ENCODE data around the gene SULT4A1. TPM values are rescaled to one million over a fixed set of nuclear protein-coding genes. Genes with fewer than 3 reads are reported as not detected.

SULT4A1 gene
- total and polyA plus RNA-seq, 3 experiments from 2014 or later = not detected

- Mint-ChIP-seq H3K4me1 (peaks cover 0 to 5% (median 0%) of the 10 kb centered on the region in 3 donors), H3K36me3 (no peaks in the 10 kb centered on the region), H3K27me3 (peaks cover 51 to 55% of the 10 kb centered on the region in 2 donors), H3K4me3 (no peak overlapping the region), H3K27ac (no peak overlapping the region), H3K9me3 (no peaks in the 10 kb centered on the region)
- H3K36me3 ChIP-seq (ENCODE audit: insufficient read depth, low read length) = no peaks in the 10 kb centered on the region
- H3K27me3 ChIP-seq (ENCODE audit: insufficient read depth, low read length, poor library complexity, severe bottlenecking) = peaks cover 16% of the 10 kb centered on the region
- CTCF ChIA-PET = no interaction called here
- DNase-seq = no peak
- POLR2A ChIA-PET = no interaction called here
- no peak overlapping the region for H3K27ac ChIP-seq (ENCODE audit: low read depth, low read length)
- no peaks in the 10 kb centered on the region for H3K9me3 ChIP-seq (ENCODE audit: low read length)
- no peak overlapping the region for H3K4me3 ChIP-seq (ENCODE audit: low read length)
- no peaks in the 10 kb centered on the region for H3K4me1 ChIP-seq (ENCODE audit: insufficient read depth, low read length)
Measured at GRCh38 chr22:43890901-43891331, 28.6 kb upstream of the SULT4A1 start.

- ChIA-PET CTCF (no interaction called here), POLR2A (no interaction called here)
- H3K4me3 Mint-ChIP-seq = no peak overlapping the region
- H3K36me3 Mint-ChIP-seq = no peaks in the 10 kb centered on the region
- H3K4me3 ChIP-seq (ENCODE audit: low read length) = no peak overlapping the region
- peaks cover 46 to 56% of the 10 kb centered on the region in 2 donors for H3K27me3 Mint-ChIP-seq
- no peaks in the 10 kb centered on the region for H3K9me3 Mint-ChIP-seq
- peaks cover 16% of the 10 kb centered on the region for H3K27me3 ChIP-seq (ENCODE audit: insufficient read depth, low read length, poor library complexity, severe bottlenecking)
- H3K4me1 ChIP-seq (ENCODE audit: insufficient read depth, low read length) = no peaks in the 10 kb centered on the region
- no peak overlapping the region for H3K27ac ChIP-seq (ENCODE audit: low read depth, low read length)
- no peak overlapping the region for H3K27ac Mint-ChIP-seq
- peaks cover 0 to 8% (median 3%) of the 10 kb centered on the region in 3 donors for H3K4me1 Mint-ChIP-seq
- H3K36me3 ChIP-seq (ENCODE audit: insufficient read depth, low read length) = no peaks in the 10 kb centered on the region
- no peak for DNase-seq
- H3K9me3 ChIP-seq (ENCODE audit: low read length) = no peaks in the 10 kb centered on the region
Measured at GRCh38 chr22:43889860-43890253, 27.5 kb upstream of the SULT4A1 start.

GRCh38 chr22:43889201-43889859 is 27.0 kb upstream of the SULT4A1 start:
- Mint-ChIP-seq H3K9me3 (no peaks in the 10 kb centered on the region), H3K27me3 (peaks cover 46 to 59% of the 10 kb centered on the region in 2 donors), H3K4me1 (peaks cover 0 to 14% (median 8%) of the 10 kb centered on the region in 3 donors), H3K36me3 (no peaks in the 10 kb centered on the region), H3K4me3 (no peak overlapping the region), H3K27ac (no peak overlapping the region)
- Histone ChIP-seq H3K27ac (ENCODE audit: low read depth, low read length) (no peak overlapping the region), H3K27me3 (ENCODE audit: insufficient read depth, low read length, poor library complexity, severe bottlenecking) (peaks cover 16% of the 10 kb centered on the region), H3K36me3 (ENCODE audit: insufficient read depth, low read length) (no peaks in the 10 kb centered on the region), H3K9me3 (ENCODE audit: low read length) (no peaks in the 10 kb centered on the region), H3K4me1 (ENCODE audit: insufficient read depth, low read length) (no peaks in the 10 kb centered on the region), H3K4me3 (ENCODE audit: low read length) (no peak overlapping the region)
- ChIA-PET CTCF (no interaction called here), POLR2A (no interaction called here)
- DNase-seq = no peak

- no peak overlapping the region for H3K4me3 ChIP-seq (ENCODE audit: low read length)
- ChIA-PET POLR2A (no interaction called here), CTCF (no interaction called here)
- peaks cover 13% of the 10 kb centered on the region for H3K27me3 ChIP-seq (ENCODE audit: insufficient read depth, low read length, poor library complexity, severe bottlenecking)
- no peaks in the 10 kb centered on the region for H3K9me3 Mint-ChIP-seq
- no peaks in the 10 kb centered on the region for H3K9me3 ChIP-seq (ENCODE audit: low read length)
- DNase-seq = no peak
- peaks cover 0 to 18% (median 9%) of the 10 kb centered on the region in 3 donors for H3K4me1 Mint-ChIP-seq
- H3K27me3 Mint-ChIP-seq = peaks cover 40 to 56% of the 10 kb centered on the region in 2 donors
- no peaks in the 10 kb centered on the region for H3K36me3 ChIP-seq (ENCODE audit: insufficient read depth, low read length)
- H3K4me1 ChIP-seq (ENCODE audit: insufficient read depth, low read length) = no peaks in the 10 kb centered on the region
- H3K4me3 Mint-ChIP-seq = no peak overlapping the region
- H3K27ac ChIP-seq (ENCODE audit: low read depth, low read length) = no peak overlapping the region
- H3K27ac Mint-ChIP-seq = peak overlapping the region in 1 of 8 donors; percentile 14
- H3K36me3 Mint-ChIP-seq = no peaks in the 10 kb centered on the region
Measured at GRCh38 chr22:43888740-43889139, 26.4 kb upstream of the SULT4A1 start.

- H3K27me3 ChIP-seq (ENCODE audit: insufficient read depth, low read length, poor library complexity, severe bottlenecking) = peaks cover 13% of the 10 kb centered on the region
- POLR2A ChIA-PET = no interaction called here
Measured at GRCh38 chr22:43887391-43887790, 25.1 kb upstream of the SULT4A1 start.

GRCh38 chr22:43886231-43886630 is 23.9 kb upstream of the SULT4A1 start:
- no peaks in the 10 kb centered on the region for H3K9me3 Mint-ChIP-seq
- Histone ChIP-seq H3K27ac (ENCODE audit: low read depth, low read length) (no peak overlapping the region), H3K36me3 (ENCODE audit: insufficient read depth, low read length) (no peaks in the 10 kb centered on the region), H3K4me3 (ENCODE audit: low read length) (no peak overlapping the region), H3K4me1 (ENCODE audit: insufficient read depth, low read length) (no peaks in the 10 kb centered on the region), H3K9me3 (ENCODE audit: low read length) (no peaks in the 10 kb centered on the region), H3K27me3 (ENCODE audit: insufficient read depth, low read length, poor library complexity, severe bottlenecking) (peaks cover 13% of the 10 kb centered on the region)
- ChIA-PET POLR2A (no interaction called here), CTCF (no interaction called here)
- H3K27me3 Mint-ChIP-seq = peaks cover 34 to 44% of the 10 kb centered on the region in 2 donors
- no peak for DNase-seq
- H3K4me3 Mint-ChIP-seq = no peak overlapping the region
- no peaks in the 10 kb centered on the region for H3K36me3 Mint-ChIP-seq
- H3K27ac Mint-ChIP-seq = no peak overlapping the region
- peaks cover 0 to 17% (median 11%) of the 10 kb centered on the region in 3 donors for H3K4me1 Mint-ChIP-seq

More at GRCh38 chr22:43887391-43887790, 25.1 kb upstream of the SULT4A1 start:
- H3K27me3 Mint-ChIP-seq = peaks cover 39 to 50% of the 10 kb centered on the region in 2 donors
- H3K4me3 Mint-ChIP-seq = no peak overlapping the region
- H3K4me1 Mint-ChIP-seq = peaks cover 0 to 20% (median 11%) of the 10 kb centered on the region in 3 donors
- no peaks in the 10 kb centered on the region for H3K36me3 ChIP-seq (ENCODE audit: insufficient read depth, low read length)
- no peaks in the 10 kb centered on the region for H3K9me3 ChIP-seq (ENCODE audit: low read length)
- H3K4me1 ChIP-seq (ENCODE audit: insufficient read depth, low read length) = no peaks in the 10 kb centered on the region
- no peak overlapping the region for H3K27ac Mint-ChIP-seq
- H3K4me3 ChIP-seq (ENCODE audit: low read length) = no peak overlapping the region
- no peak for DNase-seq
- no peaks in the 10 kb centered on the region for H3K36me3 Mint-ChIP-seq
- H3K9me3 Mint-ChIP-seq = no peaks in the 10 kb centered on the region
- CTCF ChIA-PET = no interaction called here
- no peak overlapping the region for H3K27ac ChIP-seq (ENCODE audit: low read depth, low read length)

- no peaks in the 10 kb centered on the region for H3K36me3 Mint-ChIP-seq
- Histone ChIP-seq H3K9me3 (ENCODE audit: low read length) (no peaks in the 10 kb centered on the region), H3K36me3 (ENCODE audit: insufficient read depth, low read length) (no peaks in the 10 kb centered on the region), H3K4me1 (ENCODE audit: insufficient read depth, low read length) (no peaks in the 10 kb centered on the region), H3K4me3 (ENCODE audit: low read length) (no peak overlapping the region), H3K27ac (ENCODE audit: low read depth, low read length) (no peak overlapping the region), H3K27me3 (ENCODE audit: insufficient read depth, low read length, poor library complexity, severe bottlenecking) (peaks cover 13% of the 10 kb centered on the region)
- peaks cover 29 to 44% of the 10 kb centered on the region in 2 donors for H3K27me3 Mint-ChIP-seq
- H3K27ac Mint-ChIP-seq = peak overlapping the region in 1 of 8 donors; percentile 32
- POLR2A ChIA-PET = no interaction called here
- CTCF ChIA-PET = interaction anchor here (1.2 kb wide), 2 partner anchors 9 to 1109 kb away, joined by 3 read pairs; no protein-coding TSS in a partner anchor
- no peak overlapping the region for H3K4me3 Mint-ChIP-seq
- DNase-seq = no peak
- no peaks in the 10 kb centered on the region for H3K9me3 Mint-ChIP-seq
- peaks cover 0 to 17% (median 11%) of the 10 kb centered on the region in 3 donors for H3K4me1 Mint-ChIP-seq
Measured at GRCh38 chr22:43885786-43886185, 23.5 kb upstream of the SULT4A1 start.

- no peak for DNase-seq
- Histone ChIP-seq H3K36me3 (ENCODE audit: insufficient read depth, low read length) (no peaks in the 10 kb centered on the region), H3K27me3 (ENCODE audit: insufficient read depth, low read length, poor library complexity, severe bottlenecking) (peaks cover 10% of the 10 kb centered on the region), H3K9me3 (ENCODE audit: low read length) (no peaks in the 10 kb centered on the region), H3K4me1 (ENCODE audit: insufficient read depth, low read length) (no peaks in the 10 kb centered on the region), H3K4me3 (ENCODE audit: low read length) (no peak overlapping the region), H3K27ac (ENCODE audit: low read depth, low read length) (no peak overlapping the region)
- POLR2A ChIA-PET = interaction anchor here (0.6 kb wide), 1 partner anchor 67 kb away, joined by 3 read pairs; no protein-coding TSS in a partner anchor
- Mint-ChIP-seq H3K4me1 (peaks cover 0 to 17% (median 11%) of the 10 kb centered on the region in 3 donors), H3K27me3 (peaks cover 24 to 42% of the 10 kb centered on the region in 2 donors), H3K36me3 (peaks cover 0 to 3% (median 0%) of the 10 kb centered on the region in 3 donors), H3K4me3 (no peak overlapping the region), H3K27ac (peak overlapping the region in 1 of 8 donors; percentile 81), H3K9me3 (no peaks in the 10 kb centered on the region)
- CTCF ChIA-PET = interaction anchor here (1.2 to 1.6 kb wide), 4 partner anchors 9 to 1109 kb away, joined by 3 to 5 read pairs (median 3); no protein-coding TSS in a partner anchor
Measured at GRCh38 chr22:43885319-43885671, 23.0 kb upstream of the SULT4A1 start.
